KG1 (cell line): ENCODE data around the gene PARP3.

ENCODE experiments used
- DNase-seq: peaks from one replicate; lab custom pipeline; 2025; lab: John Stamatoyannopoulos, UW

The PARP3 gene

GRCh38 chr3:51934139-51934850 lies 7.9 kb upstream of the PARP3 start:
- no peak for DNase-seq

- no peak for DNase-seq
These were observed 6.9 kb upstream of the PARP3 start for GRCh38 chr3:51934991-51935885.

DNA sequence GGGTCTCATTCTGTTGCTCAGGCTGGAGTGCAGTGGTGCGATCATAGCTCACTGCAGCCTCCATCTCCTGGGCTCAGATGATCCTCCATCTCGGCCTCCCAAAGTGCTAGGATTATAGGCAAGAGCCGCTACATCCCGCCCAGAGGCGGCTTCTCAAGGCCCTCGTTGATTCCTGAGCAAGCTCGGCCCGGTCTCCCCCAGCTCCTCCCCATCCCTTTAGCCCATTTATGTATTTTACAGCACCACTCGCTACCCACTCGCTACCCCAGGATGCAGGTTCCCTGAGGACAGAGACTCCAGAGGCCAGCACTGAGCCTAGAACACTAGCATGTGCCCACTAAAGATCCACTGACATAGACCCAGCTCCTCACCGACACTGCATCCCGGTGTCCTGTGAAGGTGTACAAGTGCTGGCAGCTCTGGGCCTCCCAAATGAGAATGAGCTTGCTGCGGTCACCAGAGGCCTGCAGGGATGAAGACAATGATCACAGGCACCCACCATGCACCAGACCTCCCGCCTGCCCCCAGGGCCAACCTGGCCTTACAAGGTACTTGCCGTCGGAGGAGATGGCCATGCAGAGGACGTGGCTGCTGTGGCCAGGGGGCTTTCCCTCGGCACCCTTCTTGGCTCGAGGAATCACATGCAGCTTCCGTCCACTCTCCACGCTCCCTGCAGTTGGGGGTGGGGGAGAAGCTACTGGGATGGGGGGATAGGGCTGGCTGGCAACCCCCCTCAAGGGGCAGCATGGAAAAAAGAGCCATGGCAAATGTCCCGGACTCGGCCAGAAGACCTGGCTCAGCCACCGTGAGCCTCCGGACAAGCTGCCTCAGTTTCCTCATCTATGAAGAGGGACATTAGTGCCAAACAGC lies 6.0 kb upstream of the PARP3 start:
- no peak for DNase-seq

GRCh38 chr3:51937014-51937413 lies 5.1 kb upstream of the PARP3 start:
- DNase-seq = no peak

DNA sequence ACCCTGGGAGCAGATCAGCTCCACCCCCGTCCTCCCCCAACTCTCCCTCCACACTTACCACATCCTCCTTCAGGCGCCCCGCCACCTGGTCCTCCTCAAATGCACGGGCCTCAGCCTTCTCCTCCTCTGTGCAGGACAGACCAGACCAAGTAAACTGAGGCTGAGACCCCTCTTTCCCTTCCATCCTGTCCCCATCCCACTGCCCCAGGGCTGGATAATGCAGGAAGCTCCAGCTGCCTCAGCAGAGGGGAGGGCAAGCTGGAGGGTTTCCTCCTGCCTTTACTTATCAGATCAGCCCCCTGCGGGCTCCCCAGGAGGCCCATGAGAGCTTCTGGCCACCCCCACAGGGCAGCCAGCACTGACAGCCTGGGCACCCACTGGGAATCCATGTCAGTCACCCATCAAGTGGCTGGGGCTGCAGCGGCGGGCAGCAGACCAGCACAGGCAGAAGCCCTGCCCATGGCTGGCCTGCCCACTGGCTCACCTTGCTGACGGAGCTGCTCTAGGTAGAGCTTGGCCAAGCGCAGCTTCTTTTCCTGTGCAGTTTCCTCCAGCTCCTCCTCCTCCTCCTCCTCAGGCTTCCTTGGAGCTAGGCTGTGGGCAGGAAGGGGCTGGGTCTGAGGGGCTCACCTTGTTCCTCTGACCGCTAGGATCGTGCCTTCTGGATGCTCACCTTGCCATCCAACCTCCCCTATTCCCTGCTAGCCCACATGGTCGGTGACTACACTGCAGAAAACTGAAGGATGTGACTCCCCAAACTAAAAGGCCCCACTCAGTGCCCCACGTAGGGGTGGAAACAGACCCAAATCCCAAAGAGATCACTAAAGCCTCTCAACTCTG lies 4.3 kb upstream of the PARP3 start:
- no peak for DNase-seq

- no peak for DNase-seq
These were observed 3.3 kb upstream of the PARP3 start for GRCh38 chr3:51938780-51939425.

DNA sequence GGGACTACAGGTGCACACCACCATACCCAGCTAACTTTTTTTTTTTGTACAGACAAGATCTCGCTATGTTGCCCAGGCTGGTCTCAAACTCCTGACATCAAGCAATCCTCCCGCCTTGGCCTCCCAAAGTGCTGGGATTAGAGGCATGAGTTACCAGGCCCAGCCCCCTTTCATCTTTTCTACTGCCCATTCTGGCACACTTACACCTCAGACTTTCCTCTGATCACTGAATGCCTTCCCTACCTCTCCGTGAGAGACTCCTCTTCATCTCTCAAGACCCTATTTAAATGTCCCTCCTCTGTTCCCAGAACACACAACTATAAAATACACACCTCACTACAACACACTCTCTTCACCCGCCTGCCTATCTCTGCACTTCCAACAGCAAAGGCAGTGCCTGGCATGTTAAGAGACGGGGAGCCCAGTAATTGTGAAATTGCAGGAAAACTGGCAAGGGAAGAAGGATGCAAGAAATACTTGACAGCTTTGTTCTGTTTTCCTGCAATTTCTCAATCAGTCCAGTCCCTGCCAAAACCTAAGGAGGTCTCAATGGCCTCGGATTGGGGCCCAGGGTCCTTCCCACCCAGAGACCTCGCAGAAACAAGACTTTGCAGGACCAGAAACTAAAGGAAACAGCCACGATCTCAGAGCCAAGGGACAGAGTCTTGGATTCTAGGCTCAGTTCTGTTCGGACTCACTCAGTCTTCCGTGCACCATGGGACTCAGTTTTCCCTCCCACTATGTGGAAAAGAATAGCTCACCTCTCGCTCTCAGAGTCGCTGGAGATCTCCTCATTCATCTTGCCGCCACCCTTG lies 1.3 kb upstream of the PARP3 start:
- DNase-seq = no peak

- no peak for DNase-seq
These were observed 733 bp upstream of the PARP3 start for GRCh38 chr3:51941463-51941797.

DNA sequence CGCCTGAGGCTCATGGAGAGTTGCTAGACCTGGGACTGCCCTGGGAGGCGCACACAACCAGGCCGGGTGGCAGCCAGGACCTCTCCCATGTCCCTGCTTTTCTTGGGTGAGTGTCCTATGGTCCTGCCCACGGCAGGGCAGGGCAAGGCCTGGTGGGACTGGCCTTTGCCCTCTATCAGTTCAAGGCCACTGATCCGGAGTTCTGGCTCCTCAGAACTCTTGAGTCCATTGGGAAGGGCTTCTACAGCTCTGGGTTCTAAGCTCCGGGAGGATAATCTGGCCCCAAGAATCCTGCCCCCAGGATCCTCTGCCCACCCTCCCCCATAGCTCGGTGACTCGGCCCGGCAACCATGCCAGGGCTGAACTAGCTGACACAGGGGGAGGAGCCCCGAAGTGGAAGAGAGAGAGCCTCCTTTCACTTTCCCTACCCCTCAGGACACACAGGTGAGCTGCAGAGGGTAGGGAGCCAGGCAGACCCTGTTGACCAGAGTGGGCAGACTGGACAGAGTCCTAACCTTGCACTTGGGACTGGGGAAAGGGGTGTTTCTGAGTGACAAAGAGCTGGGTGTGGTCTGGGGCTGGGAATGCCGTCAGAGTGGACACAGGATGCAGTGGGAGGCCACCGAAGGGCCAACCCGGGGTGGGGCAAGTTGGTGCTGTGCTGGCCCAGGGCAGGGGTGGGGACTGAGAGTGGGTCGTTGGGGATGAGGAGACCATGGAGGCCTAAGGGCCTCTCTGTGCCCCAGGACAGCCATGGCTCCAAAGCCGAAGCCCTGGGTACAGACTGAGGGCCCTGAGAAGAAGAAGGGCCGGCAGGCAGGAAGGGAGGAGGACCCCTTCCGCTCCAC lies 664 bp downstream of the PARP3 start:
- no peak for DNase-seq

DNA sequence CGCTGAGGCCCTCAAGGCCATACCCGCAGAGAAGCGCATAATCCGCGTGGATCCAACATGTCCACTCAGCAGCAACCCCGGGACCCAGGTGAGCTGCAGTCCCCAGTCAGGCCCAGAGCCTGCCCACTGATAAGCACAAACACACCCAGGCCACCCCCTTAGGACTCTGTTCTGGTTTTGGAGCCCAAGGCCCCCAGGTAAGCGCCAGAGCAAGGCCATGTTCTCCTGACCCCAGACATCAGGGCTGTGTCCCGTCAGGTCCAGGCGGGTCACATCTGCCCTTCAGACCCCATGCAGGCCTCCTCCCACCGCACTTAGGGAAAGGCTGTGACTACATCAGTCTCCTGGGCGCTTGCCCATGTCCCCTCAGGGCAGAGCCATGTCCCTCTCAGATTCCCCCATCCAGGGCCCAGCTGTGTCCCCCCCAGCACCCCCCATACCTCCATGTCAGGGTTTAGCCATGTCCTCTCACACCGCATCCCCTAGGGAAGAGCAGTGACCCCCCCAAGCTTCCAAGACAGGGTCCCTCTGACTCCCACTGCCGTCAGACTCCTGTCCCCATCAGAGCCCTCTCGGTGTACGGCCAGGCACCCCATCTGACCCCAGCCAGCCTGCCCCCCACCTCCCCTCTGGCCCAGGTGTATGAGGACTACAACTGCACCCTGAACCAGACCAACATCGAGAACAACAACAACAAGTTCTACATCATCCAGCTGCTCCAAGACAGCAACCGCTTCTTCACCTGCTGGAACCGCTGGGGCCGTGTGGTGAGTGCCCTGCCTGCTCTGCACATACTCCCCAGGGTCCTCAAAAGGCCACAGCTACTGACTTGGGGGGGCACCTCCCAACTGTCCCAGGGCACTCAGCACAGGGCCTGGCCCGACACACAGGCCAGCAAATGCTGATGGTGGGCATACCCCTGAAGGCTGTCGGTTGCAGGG lies 1.6 kb downstream of the PARP3 start:
- no peak for DNase-seq

DNA sequence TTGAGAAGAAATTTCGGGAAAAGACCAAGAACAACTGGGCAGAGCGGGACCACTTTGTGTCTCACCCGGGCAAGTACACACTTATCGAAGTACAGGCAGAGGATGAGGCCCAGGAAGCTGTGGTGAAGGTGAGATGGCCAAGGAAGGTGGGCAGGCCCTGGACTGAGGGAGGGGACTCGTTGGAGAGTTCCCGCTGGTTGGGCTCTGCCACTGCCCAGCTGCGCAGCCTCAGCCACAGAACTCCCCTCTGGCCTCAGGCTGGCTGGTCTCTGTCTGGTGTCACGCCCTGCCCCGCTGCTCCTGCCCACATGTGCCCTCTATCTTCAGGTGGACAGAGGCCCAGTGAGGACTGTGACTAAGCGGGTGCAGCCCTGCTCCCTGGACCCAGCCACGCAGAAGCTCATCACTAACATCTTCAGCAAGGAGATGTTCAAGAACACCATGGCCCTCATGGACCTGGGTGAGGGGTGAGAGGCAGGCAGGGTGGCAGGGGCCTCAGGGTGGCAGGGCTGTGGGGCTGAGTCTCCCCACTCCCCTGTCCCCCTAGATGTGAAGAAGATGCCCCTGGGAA lies 2.4 kb downstream of the PARP3 start:
- no peak for DNase-seq

GRCh38 chr3:51945031-51945840 lies 3.1 kb downstream of the PARP3 start:
- no peak for DNase-seq

DNA sequence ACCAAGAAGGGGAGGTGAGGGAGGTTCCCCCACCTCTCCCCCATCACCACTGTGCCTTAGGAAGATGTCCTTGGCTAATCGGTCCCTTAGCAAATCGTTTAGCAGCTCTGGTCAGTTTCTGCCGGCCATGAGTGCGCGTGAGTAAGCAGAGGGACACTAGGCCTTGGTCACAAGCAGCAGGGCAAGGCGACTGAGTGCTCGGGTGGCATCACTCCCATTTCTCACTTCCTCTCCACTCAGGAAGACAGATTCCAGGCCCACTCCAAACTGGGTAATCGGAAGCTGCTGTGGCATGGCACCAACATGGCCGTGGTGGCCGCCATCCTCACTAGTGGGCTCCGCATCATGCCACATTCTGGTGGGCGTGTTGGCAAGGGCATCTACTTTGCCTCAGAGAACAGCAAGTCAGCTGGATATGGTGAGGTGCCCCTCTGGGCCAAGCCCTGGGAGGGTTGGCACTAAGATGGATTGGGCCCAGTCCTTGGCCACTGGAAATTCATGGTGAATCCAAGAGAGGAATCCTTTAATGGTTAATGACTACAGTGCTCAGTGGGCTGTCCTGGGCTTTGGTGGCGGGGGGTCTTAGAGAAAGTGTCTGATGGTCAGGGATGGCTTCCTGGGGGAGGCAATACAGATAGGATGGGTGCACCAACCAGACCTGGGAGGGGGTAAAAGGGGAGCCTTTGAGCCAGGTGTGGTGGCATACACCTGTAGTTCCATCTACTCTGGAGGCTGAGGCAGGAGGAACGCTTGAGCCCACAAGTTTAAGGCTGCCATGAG lies 4.0 kb downstream of the PARP3 start:
- no peak for DNase-seq

GRCh38 chr3:51946796-51947195 lies 4.6 kb downstream of the PARP3 start:
- DNase-seq = no peak

GRCh38 chr3:51947215-51947900 lies 5.2 kb downstream of the PARP3 start:
- no peak for DNase-seq
